Activated CD8-positive, alpha-beta memory T cell treated with anti-CD3 and anti-CD28 coated beads for 36 hours (primary cell): ENCODE data around the gene ADIPOR1. TPM values are rescaled to one million over a fixed set of nuclear protein-coding genes. Genes with fewer than 3 reads are reported as not detected.

ENCODE experiments used
- CTCF ChIA-PET: fragments of 350-600 bp; sonication (Branson Sonifier 250); formaldehyde crosslinking; loops from one replicate; lab custom pipeline; 2021; ENCODE audit warnings: antibody characterized with exemption; lab: Charles Lee
- POLR2A ChIA-PET: fragments of 350-600 bp; sonication (Branson Sonifier 250); formaldehyde crosslinking; loops from one replicate; lab custom pipeline; 2021; ENCODE audit warnings: antibody characterized with exemption; lab: Charles Lee
- total RNA-seq, 2 experiments: library from RNA; stranded (reverse); gene quantifications; one replicate each; pipeline ENCODE4 v1.2.3, GENCODE V29; 2021

Gene ADIPOR1
- total RNA-seq, 2 experiments from 2014 or later, result 92.0 to 94.4 TPM

DNA sequence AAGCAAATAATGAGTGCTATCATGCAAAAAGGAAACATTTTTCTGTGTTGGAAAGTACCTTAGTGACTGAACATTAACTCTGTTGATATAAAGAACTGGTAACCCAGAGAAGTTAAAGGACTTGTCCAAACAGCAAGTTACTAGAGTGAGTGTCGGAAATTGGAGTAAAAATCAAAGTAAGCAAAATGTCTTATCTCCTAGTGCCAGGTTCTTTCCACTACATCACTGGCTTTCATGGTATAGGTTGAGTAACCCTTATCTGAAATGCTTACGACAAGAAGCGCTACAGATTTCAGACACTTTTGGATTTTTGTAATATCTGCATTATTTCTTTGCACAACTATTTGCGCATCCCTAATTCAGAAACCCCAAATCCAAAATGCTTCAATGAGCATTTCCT, 52.8 kb downstream of the ADIPOR1 start:
- ChIA-PET POLR2A (no interaction called here), CTCF (no interaction called here)

- CTCF ChIA-PET, result interaction anchor here (0.7 kb wide), 1 partner anchor 47 kb away, joined by 3 read pairs; no protein-coding TSS in a partner anchor
Observed at GRCh38 chr1:202903808-202904207, 54.3 kb downstream of the ADIPOR1 start.

DNA sequence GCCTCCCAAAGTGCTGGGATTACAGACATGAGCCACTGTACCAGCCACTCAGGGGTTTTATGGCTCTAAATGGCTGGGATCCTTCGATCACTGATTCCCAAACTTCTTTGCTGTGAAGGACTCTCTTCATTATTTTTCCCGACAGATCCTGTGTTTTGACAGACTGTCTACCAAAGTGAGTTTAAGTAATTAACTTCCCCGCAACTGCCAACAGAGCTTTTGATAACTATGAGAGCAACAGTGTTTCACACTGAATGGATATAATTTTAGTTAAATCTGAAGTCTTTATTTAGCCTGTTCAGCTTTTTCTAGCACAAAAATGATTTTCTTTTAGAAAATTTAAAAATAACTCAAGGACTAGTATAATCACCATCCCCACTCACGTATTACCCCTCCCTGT, 56.6 kb downstream of the ADIPOR1 start:
- CTCF ChIA-PET, result no interaction called here
- POLR2A ChIA-PET, result no interaction called here

More at GRCh38 chr1:202903808-202904207, 54.3 kb downstream of the ADIPOR1 start:
- POLR2A ChIA-PET, result interaction anchor here (0.6 kb wide), 1 partner anchor 123 kb away, joined by 3 read pairs; no protein-coding TSS in a partner anchor

- ChIA-PET CTCF (no interaction called here), POLR2A (no interaction called here)
Observed at GRCh38 chr1:202892501-202892900, 65.6 kb downstream of the ADIPOR1 start.

Other genes starting within 250 kb of the ADIPOR1 start
- not detected for gene SYT2, start 247.9 kb downstream of the ADIPOR1 start, total RNA-seq
- 10 to 100 TPM; 20.3 to 26.8 TPM for gene KDM5B, start 149.9 kb downstream of the ADIPOR1 start, total RNA-seq
- gene PCAT6, start 147.4 kb downstream of the ADIPOR1 start, total RNA-seq, result under 1 TPM; 0.59 to 0.73 TPM
- gene RABIF, start 69.2 kb downstream of the ADIPOR1 start, total RNA-seq, result 10 to 100 TPM; 11.4 to 11.7 TPM
- 10 to 100 TPM; 37.4 to 39.3 TPM for gene KLHL12, start 31.1 kb downstream of the ADIPOR1 start, total RNA-seq
- 10 to 100 TPM; 20.4 to 21.3 TPM for gene CYB5R1, start 8.9 kb upstream of the ADIPOR1 start, total RNA-seq
- 10 to 100 TPM; 74.9 to 83.3 TPM for gene TMEM183A, start 49.1 kb upstream of the ADIPOR1 start, total RNA-seq
- 10 to 100 TPM; 14.7 TPM for gene PPFIA4, start 68.2 kb upstream of the ADIPOR1 start, total RNA-seq
- gene MYOG, start 127.7 kb upstream of the ADIPOR1 start, total RNA-seq, result not detected
- gene ADORA1, start 169.4 kb upstream of the ADIPOR1 start, total RNA-seq, result not detected
- not detected for gene MYBPH, start 217.5 kb upstream of the ADIPOR1 start, total RNA-seq
- gene CHI3L1, start 228.4 kb upstream of the ADIPOR1 start, total RNA-seq, result not detected